HG03135 (cell line): ENCODE measurements around the gene NUDT16.

Experiments used
- ATAC-seq: cut with Tn5 transposase; IDR thresholded peaks from one replicate; pipeline ENCODE4 v1.9.1; 2021; ENCODE audit warnings: mild to moderate bottlenecking, moderate library complexity; ENCODE audit not compliant: unreplicated experiment

NUDT16 gene

DNA sequence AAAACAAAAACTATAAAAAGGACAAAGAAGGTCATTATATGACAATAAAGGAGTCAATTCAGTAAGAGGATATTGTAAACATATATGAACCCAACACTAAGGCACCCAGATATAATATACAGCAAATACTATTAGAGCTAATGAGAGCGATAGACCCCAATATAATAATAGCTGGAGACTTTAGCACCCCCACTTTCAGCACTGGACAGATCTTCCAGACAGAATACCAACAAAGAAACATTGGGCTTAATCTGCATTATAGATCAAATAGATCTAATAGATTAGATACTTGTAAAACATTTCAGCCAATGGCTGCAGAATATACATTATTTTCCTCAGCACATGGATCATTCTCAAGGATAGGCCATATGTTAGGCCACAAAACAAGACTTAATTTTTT lies 53.4 kb downstream of the NUDT16 start:
- ATAC-seq = no peak
